ENCODE data around the gene UBXN4.

UBXN4 gene

GRCh38 chr2:135825550-135826176 is 84.0 kb downstream of the UBXN4 start:
- Histone ChIP-seq H3K4me1 (ENCODE audit: control insufficient read depth, insufficient read depth, low read length) (no peaks in the 10 kb centered on the region), H3K9me3 (ENCODE audit: control insufficient read depth in 2 of 2, low read length in 2 of 2) (peaks cover 10 to 13% of the 10 kb centered on the region in 2 donors), H3K4me3 (ENCODE audit: low read length in 2 of 2) (no peak overlapping the region), H3K9ac (ENCODE audit: low read length in 2 of 2) (no peak overlapping the region), H3K27ac (ENCODE audit: low read length) (no peak overlapping the region), H3K36me3 (ENCODE audit: control insufficient read depth in 2 of 2, insufficient read depth in 2 of 2, low read length in 2 of 2) (no peaks in the 10 kb centered on the region), H3K27me3 (ENCODE audit: control insufficient read depth in 1 of 2, insufficient read depth in 2 of 2, low read length in 2 of 2) (no peaks in the 10 kb centered on the region)

- Histone ChIP-seq H3K9ac (ENCODE audit: low read length in 2 of 2) (no peak overlapping the region), H3K36me3 (ENCODE audit: control insufficient read depth in 2 of 2, insufficient read depth in 2 of 2, low read length in 2 of 2) (no peaks in the 10 kb centered on the region), H3K27me3 (ENCODE audit: control insufficient read depth in 1 of 2, insufficient read depth in 2 of 2, low read length in 2 of 2) (no peaks in the 10 kb centered on the region), H3K27ac (ENCODE audit: low read length) (no peak overlapping the region), H3K9me3 (ENCODE audit: control insufficient read depth in 2 of 2, low read length in 2 of 2) (peaks cover 10 to 13% of the 10 kb centered on the region in 2 donors), H3K4me3 (ENCODE audit: low read length in 2 of 2) (no peak overlapping the region), H3K4me1 (ENCODE audit: control insufficient read depth, insufficient read depth, low read length) (no peaks in the 10 kb centered on the region)
Measured at GRCh38 chr2:135826544-135826943, 84.9 kb downstream of the UBXN4 start.

- no peaks in the 10 kb centered on the region for H3K36me3 ChIP-seq (ENCODE audit: control insufficient read depth in 2 of 2, insufficient read depth in 2 of 2, low read length in 2 of 2)
- H3K4me1 ChIP-seq (ENCODE audit: control insufficient read depth, insufficient read depth, low read length): no peaks in the 10 kb centered on the region
- H3K27me3 ChIP-seq (ENCODE audit: control insufficient read depth in 1 of 2, insufficient read depth in 2 of 2, low read length in 2 of 2): no peaks in the 10 kb centered on the region
- no peak overlapping the region for H3K4me3 ChIP-seq (ENCODE audit: low read length in 2 of 2)
- no peaks in the 10 kb centered on the region for H3K9me3 ChIP-seq (ENCODE audit: control insufficient read depth in 2 of 2, low read length in 2 of 2)
- no peak overlapping the region for H3K27ac ChIP-seq (ENCODE audit: low read length)
- no peak overlapping the region for H3K9ac ChIP-seq (ENCODE audit: low read length in 2 of 2)
Measured at GRCh38 chr2:135829378-135830135, 87.9 kb downstream of the UBXN4 start.

GRCh38 chr2:135831180-135831812 is 89.6 kb downstream of the UBXN4 start:
- Histone ChIP-seq H3K9ac (ENCODE audit: low read length in 2 of 2) (no peak overlapping the region), H3K36me3 (ENCODE audit: control insufficient read depth in 2 of 2, insufficient read depth in 2 of 2, low read length in 2 of 2) (no peaks in the 10 kb centered on the region), H3K4me3 (ENCODE audit: low read length in 2 of 2) (no peak overlapping the region), H3K4me1 (ENCODE audit: control insufficient read depth, insufficient read depth, low read length) (no peaks in the 10 kb centered on the region), H3K27ac (ENCODE audit: low read length) (no peak overlapping the region), H3K9me3 (ENCODE audit: control insufficient read depth in 2 of 2, low read length in 2 of 2) (no peaks in the 10 kb centered on the region), H3K27me3 (ENCODE audit: control insufficient read depth in 1 of 2, insufficient read depth in 2 of 2, low read length in 2 of 2) (no peaks in the 10 kb centered on the region)

GRCh38 chr2:135832891-135833290 is 91.2 kb downstream of the UBXN4 start:
- no peaks in the 10 kb centered on the region for H3K27me3 ChIP-seq (ENCODE audit: control insufficient read depth in 1 of 2, insufficient read depth in 2 of 2, low read length in 2 of 2)
- no peak overlapping the region for H3K9ac ChIP-seq (ENCODE audit: low read length in 2 of 2)
- no peak overlapping the region for H3K4me3 ChIP-seq (ENCODE audit: low read length in 2 of 2)
- no peaks in the 10 kb centered on the region for H3K9me3 ChIP-seq (ENCODE audit: control insufficient read depth in 2 of 2, low read length in 2 of 2)
- no peaks in the 10 kb centered on the region for H3K4me1 ChIP-seq (ENCODE audit: control insufficient read depth, insufficient read depth, low read length)
- H3K27ac ChIP-seq (ENCODE audit: low read length): no peak overlapping the region
- H3K36me3 ChIP-seq (ENCODE audit: control insufficient read depth in 2 of 2, insufficient read depth in 2 of 2, low read length in 2 of 2): no peaks in the 10 kb centered on the region
